Stomach (tissue), 9 donors: ENCODE data around the gene TRNP1. TPM values are rescaled to one million over a fixed set of nuclear protein-coding genes. Genes with fewer than 3 reads are reported as not detected.

Experiments used
- DNase-seq, 2 donors: peaks; one replicate each; pipeline versions ENCODE4 v3.0.0 to v3.0.0-alpha.2; 2013 to 2019
- H3K27ac ChIP-seq, 5 donors: fragments of 200-600 bp in 4 of 5; sonication (generic) in 4 of 5; one replicate each; pipeline ENCODE4 v1.5.1; 2013 to 2019; ENCODE audit warnings: mild to moderate bottlenecking in 1 of 5, moderate library complexity in 1 of 5
- H3K27me3 ChIP-seq, 3 donors: fragments of 200-600 bp; sonication (generic); one replicate each; pipeline ENCODE4 v1.5.1; 2017 to 2019; ENCODE audit warnings: mixed run types in 1 of 3
- H3K36me3 ChIP-seq, 4 donors: fragments of 200-600 bp; sonication (generic); 1 replicate in 3 of 4; 2 replicates in 1 of 4; pipeline ENCODE4 v1.5.1; 2016 to 2019
- H3K4me1 ChIP-seq, 4 donors: fragments of 200-600 bp; sonication (generic); one replicate each; pipeline ENCODE4 v1.5.1; 2016 to 2019
- H3K4me3 ChIP-seq, 4 donors: fragments of 200-600 bp; sonication (generic) in 3 of 4; one replicate each; pipeline ENCODE4 v1.5.1; 2016 to 2019; ENCODE audit warnings: mild to moderate bottlenecking in 1 of 4
- H3K9me3 ChIP-seq, 4 donors: fragments of 200-600 bp; sonication (generic); one replicate each; pipeline ENCODE4 v1.5.1; 2016 to 2019
- EP300 ChIP-seq: sonication (generic); formaldehyde crosslinking; IDR thresholded peaks from one replicate; pipeline ENCODE4 v1.6.1; 2017; ENCODE audit warnings: antibody characterized with exemption
- POLR2A ChIP-seq, 4 donors: fragments of 450-650 bp; IDR thresholded peaks; one replicate each; pipeline ENCODE4 v1.6.1; 2016; ENCODE audit warnings: antibody characterized with exemption in 4 of 4, control low read depth in 2 of 4, mild to moderate bottlenecking in 1 of 4, moderate library complexity in 1 of 4
- POLR2AphosphoS5 ChIP-seq, 3 donors: sonication (generic); formaldehyde crosslinking; IDR thresholded peaks; one replicate each; pipeline ENCODE4 v1.6.1; 2016; ENCODE audit warnings: antibody characterized with exemption in 3 of 3
- WGBS, 5 donors: extraction: QIAGEN DNeasy Blood & Tissue Kit in 3 of 5; methylation state at CpG; one replicate each; pipeline versions ENCODE4 v1.1.5 to v1.1.7; 2013 to 2018; 5-methylcytosine and 5-hydroxymethylcytosine counted together
- intact Hi-C: fragments of 100-400 bp; cut with DNase I; formaldehyde crosslinking; loops from one replicate; pipeline ENCODE4 v1.15.1; 2023; ENCODE audit warnings: low total_unique reads
- polyA plus RNA-seq, 3 donors: library from polyadenylated mRNA; stranded (reverse); fragments of 200-250 nt; gene quantifications; one replicate each; pipeline ENCODE4 v1.2.3, GENCODE V29; 2013
- total RNA-seq, 5 donors: library from RNA; depleted of rRNA; stranded (reverse); fragments of >200 nt; gene quantifications; one replicate each; pipeline versions ENCODE4 v1.1.0 to v1.2.3, GENCODE V29; 2014 to 2016
- TF ChIP-seq, protein P1 (sequence below), 7 experiments: fragments of 450-650 bp in 4 of 7; fragments of 200-600 bp in 3 of 7; sonication (generic) in 3 of 7; IDR thresholded peaks; one replicate each; pipeline ENCODE4 v1.5.1; 2016 to 2019; ENCODE audit warnings: antibody characterized with exemption in 7 of 7, control low read depth in 2 of 7, mild to moderate bottlenecking in 1 of 7
- donor health status: healthy with polysubstance abuse.
- donor health status: Bipolar disorder and iron deficiency.
- donor health status: healthy.

Gene TRNP1
- total and polyA plus RNA-seq, 8 donors: 1.7 to 216 (median 107) TPM

DNA sequence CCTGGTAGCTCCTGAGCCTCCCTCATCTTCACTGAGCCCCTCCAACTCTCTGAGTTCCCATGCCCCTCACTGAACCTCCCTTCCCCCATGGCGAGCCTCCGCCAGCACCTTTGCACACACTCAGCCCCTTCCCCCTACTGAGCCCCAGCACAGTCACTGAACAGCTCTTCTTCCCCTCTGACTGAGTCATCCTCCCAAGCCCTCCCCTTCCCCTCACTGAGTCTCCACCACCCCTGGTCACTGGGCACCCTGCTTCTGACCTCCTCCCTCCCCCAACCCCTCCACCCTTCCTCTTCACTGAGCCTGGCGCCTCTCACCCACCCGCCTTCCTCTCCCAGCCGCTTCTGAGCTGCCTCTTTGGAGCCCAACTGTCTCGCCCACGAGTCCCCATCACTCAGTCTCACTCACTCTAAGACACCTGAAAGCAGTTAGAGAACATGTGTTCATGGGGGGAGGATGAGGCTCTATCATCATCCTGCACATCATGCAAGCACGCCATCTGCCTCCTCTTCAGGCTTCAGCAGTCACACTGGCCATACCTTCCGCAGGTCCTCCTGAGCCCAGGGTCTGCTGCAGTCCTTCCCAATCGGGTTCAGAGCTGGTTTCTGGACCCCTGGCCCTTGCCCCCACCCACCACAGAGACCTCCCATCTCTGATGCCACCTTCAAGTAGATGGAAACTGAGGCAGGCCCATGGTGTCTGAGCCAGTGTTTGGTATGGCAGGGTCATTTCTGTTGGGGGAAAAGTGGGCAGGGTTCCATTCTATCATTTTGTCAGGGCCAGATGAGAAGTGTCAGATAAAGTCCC lies 2.0 kb upstream of the TRNP1 start:
- intact Hi-C loops: loop anchor here (10.0 kb wide), 1 partner anchor 53 kb away; no protein-coding TSS in a partner anchor
- peaks cover 0 to 52% (median 17%) of the 10 kb centered on the region in 3 donors for H3K27me3 ChIP-seq
- no peak for TF ChIP-seq POLR2AphosphoS5 (IDR thresholded peaks at IDR 0.05)
- no peak for TF ChIP-seq POLR2A (IDR thresholded peaks at IDR 0.05)
- TF ChIP-seq EP300: no peak
- TF ChIP-seq, protein P1, sequence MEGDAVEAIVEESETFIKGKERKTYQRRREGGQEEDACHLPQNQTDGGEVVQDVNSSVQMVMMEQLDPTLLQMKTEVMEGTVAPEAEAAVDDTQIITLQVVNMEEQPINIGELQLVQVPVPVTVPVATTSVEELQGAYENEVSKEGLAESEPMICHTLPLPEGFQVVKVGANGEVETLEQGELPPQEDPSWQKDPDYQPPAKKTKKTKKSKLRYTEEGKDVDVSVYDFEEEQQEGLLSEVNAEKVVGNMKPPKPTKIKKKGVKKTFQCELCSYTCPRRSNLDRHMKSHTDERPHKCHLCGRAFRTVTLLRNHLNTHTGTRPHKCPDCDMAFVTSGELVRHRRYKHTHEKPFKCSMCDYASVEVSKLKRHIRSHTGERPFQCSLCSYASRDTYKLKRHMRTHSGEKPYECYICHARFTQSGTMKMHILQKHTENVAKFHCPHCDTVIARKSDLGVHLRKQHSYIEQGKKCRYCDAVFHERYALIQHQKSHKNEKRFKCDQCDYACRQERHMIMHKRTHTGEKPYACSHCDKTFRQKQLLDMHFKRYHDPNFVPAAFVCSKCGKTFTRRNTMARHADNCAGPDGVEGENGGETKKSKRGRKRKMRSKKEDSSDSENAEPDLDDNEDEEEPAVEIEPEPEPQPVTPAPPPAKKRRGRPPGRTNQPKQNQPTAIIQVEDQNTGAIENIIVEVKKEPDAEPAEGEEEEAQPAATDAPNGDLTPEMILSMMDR (IDR thresholded peaks at IDR 0.05): no peak
- peak in 1 of 2 donors; percentile 53 for DNase-seq
- peak overlapping the region; percentile 67 to 79 (median 76) for H3K27ac ChIP-seq
- H3K4me3 ChIP-seq: no peak overlapping the region
- WGBS, 5 donors: 50 to 64% (median 61%) methylated on average over 10 of the region's 10 CpGs
- H3K9me3 ChIP-seq: no peaks in the 10 kb centered on the region
- H3K36me3 ChIP-seq: peaks cover 0 to 9% (median 0%) of the 10 kb centered on the region in 4 donors
- H3K4me1 ChIP-seq: peaks cover 29 to 62% (median 48%) of the 10 kb centered on the region in 4 donors

DNA sequence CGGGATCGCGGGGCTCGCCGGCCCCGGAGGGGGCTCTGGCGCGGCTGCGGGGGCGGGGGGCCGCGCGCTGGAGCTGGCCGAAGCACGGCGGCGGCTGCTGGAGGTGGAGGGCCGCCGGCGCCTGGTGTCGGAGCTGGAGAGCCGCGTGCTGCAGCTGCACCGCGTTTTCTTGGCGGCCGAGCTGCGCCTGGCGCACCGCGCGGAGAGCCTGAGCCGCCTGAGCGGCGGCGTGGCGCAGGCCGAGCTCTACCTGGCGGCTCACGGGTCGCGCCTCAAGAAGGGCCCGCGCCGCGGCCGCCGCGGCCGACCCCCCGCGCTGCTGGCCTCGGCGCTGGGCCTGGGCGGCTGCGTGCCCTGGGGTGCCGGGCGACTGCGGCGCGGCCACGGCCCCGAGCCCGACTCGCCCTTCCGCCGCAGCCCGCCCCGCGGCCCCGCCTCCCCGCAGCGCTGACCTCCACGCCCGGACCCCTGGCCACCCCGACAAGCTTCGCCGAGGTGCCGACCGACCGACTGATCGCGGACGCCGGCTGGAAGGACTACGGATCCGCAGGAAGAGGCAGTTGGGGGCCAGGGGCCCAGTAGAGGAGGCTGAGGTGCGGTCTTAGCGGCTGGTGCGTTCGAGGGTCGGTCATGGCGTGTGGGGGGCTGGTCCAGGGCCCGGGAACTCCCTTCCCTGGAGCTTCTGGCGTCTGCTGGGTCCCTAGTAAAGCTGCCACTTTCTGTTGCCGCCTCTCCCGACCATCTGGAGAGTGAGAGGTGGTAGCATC lies 711 bp downstream of the TRNP1 start:
- Histone ChIP-seq H3K4me1 (peaks cover 44 to 89% (median 68%) of the 10 kb centered on the region in 4 donors), H3K9me3 (no peaks in the 10 kb centered on the region), H3K4me3 (peak overlapping the region; percentile 82 to 94 (median 88)), H3K27ac (peak overlapping the region; percentile 85 to 90 (median 86)), H3K27me3 (peaks cover 0 to 52% (median 17%) of the 10 kb centered on the region in 3 donors), H3K36me3 (peaks cover 0 to 9% (median 0%) of the 10 kb centered on the region in 4 donors)
- no peak for TF ChIP-seq EP300
- TF ChIP-seq, protein P1 (IDR thresholded peaks at IDR 0.05): no peak
- no peak for TF ChIP-seq POLR2AphosphoS5 (IDR thresholded peaks at IDR 0.05)
- intact Hi-C loops: loop anchor here (10.0 kb wide), 1 partner anchor 51 kb away; no protein-coding TSS in a partner anchor
- 1 to 7% (median 2%) methylated on average over 3 to 97 of the region's 97 CpGs for WGBS, 5 donors
- DNase-seq: peak in 1 of 2 donors; percentile 69

- DNase-seq: peak in 1 of 2 donors; percentile 65
- Histone ChIP-seq H3K36me3 (peaks cover 0 to 9% (median 1%) of the 10 kb centered on the region in 4 donors), H3K27ac (peak overlapping the region; percentile 85 to 90 (median 86)), H3K9me3 (no peaks in the 10 kb centered on the region), H3K4me3 (peak overlapping the region; percentile 82 to 94 (median 88)), H3K27me3 (peaks cover 0 to 52% (median 17%) of the 10 kb centered on the region in 3 donors), H3K4me1 (peaks cover 52 to 94% (median 75%) of the 10 kb centered on the region in 4 donors)
- TF ChIP-seq EP300 (no peak), POLR2AphosphoS5 (IDR thresholded peaks at IDR 0.05) (no peak), POLR2A (IDR thresholded peaks at IDR 0.05) (no peak)
- TF ChIP-seq, protein P1 (IDR thresholded peaks at IDR 0.05): no peak
- WGBS, 5 donors: 25 to 40% (median 28%) methylated on average over 9 to 15 of the region's 15 CpGs
- intact Hi-C loops: loop anchor here (10.0 kb wide), 1 partner anchor 50 kb away; no protein-coding TSS in a partner anchor
Observed at GRCh38 chr1:26994787-26995517, 1.5 kb downstream of the TRNP1 start.
